Kidney (tissue), 14 donors: Measurements from ENCODE around the gene PXDC1. TPM values are rescaled to one million over a fixed set of nuclear protein-coding genes. Genes with fewer than 3 reads are reported as not detected.

ENCODE experiments used
- DNase-seq, 5 donors: peaks; one replicate each; pipeline ENCODE4 v3.0.0-alpha.2; 2013 to 2020
- FAIRE-seq: peaks from 2 replicates; lab custom pipeline; 2012; peaks lifted over from hg19 to GRCh38; lab: Jason Lieb, UNC
- H3K27ac ChIP-seq, 2 donors: one replicate each; pipeline ENCODE4 v1.7.0; 2013; ENCODE audit warnings: low read depth in 2 of 2, low read length in 2 of 2, inconsistent platforms in 1 of 2
- H3K27me3 ChIP-seq: one replicate; pipeline ENCODE4 v1.7.1; 2013; ENCODE audit warnings: low read length, inconsistent platforms; ENCODE audit not compliant: control insufficient read depth, insufficient read depth
- H3K36me3 ChIP-seq, 3 donors: one replicate each; pipeline versions ENCODE4 v1.7.0 to v1.7.1; 2013; ENCODE audit warnings: low read length in 3 of 3, control low read depth in 1 of 3, inconsistent platforms in 1 of 3; ENCODE audit not compliant: insufficient read depth in 3 of 3, control insufficient read depth in 2 of 3
- H3K4me1 ChIP-seq, 3 donors: one replicate each; pipeline versions ENCODE4 v1.7.0 to v1.7.1; 2013; ENCODE audit warnings: low read length in 3 of 3, inconsistent platforms in 1 of 3, low read depth in 1 of 3; ENCODE audit not compliant: control insufficient read depth in 2 of 3, insufficient read depth in 2 of 3
- H3K4me3 ChIP-seq, 3 donors: one replicate each; pipeline versions ENCODE4 v1.7.0 to v1.8.1; 2013; ENCODE audit warnings: low read length in 3 of 3, control low read depth in 1 of 3, inconsistent platforms in 1 of 3
- H3K9ac ChIP-seq, 3 donors: one replicate each; pipeline versions ENCODE4 v1.7.0 to v1.7.1; 2013; ENCODE audit warnings: low read length in 3 of 3, control low read depth in 1 of 3, inconsistent platforms in 1 of 3
- H3K9me3 ChIP-seq, 3 donors: one replicate each; pipeline versions ENCODE4 v1.7.0 to v1.7.1; 2013; ENCODE audit warnings: low read length in 3 of 3, control low read depth in 1 of 3, inconsistent platforms in 1 of 3; ENCODE audit not compliant: control insufficient read depth in 2 of 3, insufficient read depth in 1 of 3
- CTCF ChIP-seq: IDR thresholded peaks from 3 replicates; pipeline ENCODE4 v1.5.1; 2012; ENCODE audit warnings: mild to moderate bottlenecking, moderate library complexity, borderline replicate concordance; ENCODE audit not compliant: insufficient read depth; ENCODE audit errors: extremely low read depth
- intact Hi-C: fragments of 100-400 bp; cut with DNase I; formaldehyde crosslinking; loops from one replicate; pipeline ENCODE4 v1.11.1; 2022
- polyA plus RNA-seq: library from polyadenylated mRNA; stranded (reverse); fragments of 350-450 nt; fragmentation: Illumina TruSeq; extraction: RNeasy Lipid Tissue Mini Kit (QIAGEN cat#74804); gene quantifications from one replicate; pipeline ENCODE4 v1.2.3, GENCODE V29; 2014; ENCODE audit warnings: low read depth, low replicate concordance; ENCODE audit not compliant: insufficient read depth
- total RNA-seq: library from RNA; stranded (reverse); fragmentation: NEBNext Ultra II Directional; extraction: Animal tissue kit (Norgen Biotek cat#: 25700); gene quantifications from one replicate; pipeline ENCODE4 v1.2.1, GENCODE V29; 2021
- donor health status: control.
- donor health status: control.
- donor health status: control.
- donor health status: control.
- donor health status: control.
- donor health status: DM: yes; HTN: yes; CAD: no.
- donor health status: Normal renal cell carcinoma (clear cell type).

Gene PXDC1
- total and polyA plus RNA-seq, 2 donors from 2014 or later, result 28.9 to 35.0 TPM

- H3K36me3 ChIP-seq, result no peaks in the 10 kb centered on the region
- H3K27me3 ChIP-seq, result no peaks in the 10 kb centered on the region
- H3K27ac ChIP-seq, result no peak overlapping the region
- H3K9ac ChIP-seq, result no peak overlapping the region
- FAIRE-seq, result no peak
- no peak for TF ChIP-seq CTCF
- H3K9me3 ChIP-seq, result no peaks in the 10 kb centered on the region
- no peaks in the 10 kb centered on the region for H3K4me1 ChIP-seq
- H3K4me3 ChIP-seq, result no peak overlapping the region
- intact Hi-C loops, result no loop called here
- no peak for DNase-seq
These were observed 36.2 kb downstream of the PXDC1 start for GRCh38 chr6:3715285-3715684.

GRCh38 chr6:3714768-3715167 lies 36.7 kb downstream of the PXDC1 start:
- Histone ChIP-seq H3K4me1 (no peaks in the 10 kb centered on the region), H3K4me3 (no peak overlapping the region), H3K27ac (no peak overlapping the region), H3K9ac (no peak overlapping the region), H3K36me3 (no peaks in the 10 kb centered on the region), H3K9me3 (no peaks in the 10 kb centered on the region), H3K27me3 (no peaks in the 10 kb centered on the region)
- intact Hi-C loops, result no loop called here
- no peak for TF ChIP-seq CTCF
- FAIRE-seq (no peak), DNase-seq (no peak)

GRCh38 chr6:3714111-3714510 lies 37.4 kb downstream of the PXDC1 start:
- TF ChIP-seq CTCF, result no peak
- Histone ChIP-seq H3K9ac (no peak overlapping the region), H3K36me3 (no peaks in the 10 kb centered on the region), H3K4me3 (no peak overlapping the region), H3K27ac (no peak overlapping the region), H3K9me3 (no peaks in the 10 kb centered on the region), H3K27me3 (no peaks in the 10 kb centered on the region), H3K4me1 (no peaks in the 10 kb centered on the region)
- no peak for DNase-seq
- intact Hi-C loops, result no loop called here
- no peak for FAIRE-seq
